K562 (cell line): ENCODE measurements around the gene TADA1. TPM values are rescaled to one million over a fixed set of nuclear protein-coding genes. Genes with fewer than 3 reads are reported as not detected.
A peak's percentile ranks its signal among the peaks of the same experiment; 100 is the strongest.

Experiments used
- ATAC-seq: fragments of 200-7000 bp; cut with Tn5 transposase; 3 replicates; pipeline ENCODE4 v1.9.1; 2020; ENCODE audit warnings: moderate library complexity
- BruUV-seq: library from RNA; stranded (reverse); fragments of 400-500 nt; replicated peaks from 2 replicates; lab custom pipeline; 2021; lab: Mats Ljungman, UMichigan
- CTCF ChIA-PET: fragments of 300-600 bp; formaldehyde crosslinking; extraction: SDS; loops from one replicate; lab custom pipeline; 2021; ENCODE audit warnings: low intra/inter-chr PET ratio; lab: Yijun Ruan, JAX
- POLR2A ChIA-PET: fragments of 300-600, 350-650 bp; sonication (Branson Sonifier 250); formaldehyde crosslinking; extraction: SDS; loops from one replicate; lab custom pipeline; 2021; ENCODE audit warnings: antibody characterized with exemption, inconsistent platforms; lab: Yijun Ruan, JAX
- DNase-seq, 4 experiments: peaks; one replicate each; pipeline versions ENCODE4 v3.0.0 to v3.0.0-alpha.2; 2011 to 2018; ENCODE audit warnings: low spot score in 3 of 4, mixed read lengths in 3 of 4; ENCODE audit errors: extremely low read depth in 1 of 4
- FAIRE-seq: peaks from 2 replicates; lab custom pipeline; 2011; peaks lifted over from hg19 to GRCh38; lab: Jason Lieb, UNC
- H2AFZ ChIP-seq: 2 replicates; pipeline ENCODE4 v1.6.0; 2011; ENCODE audit warnings: low read depth, low read length, control low read depth, inconsistent platforms
- H3K27ac ChIP-seq: fragments of 200-600 bp; 3 replicates; pipeline ENCODE4 v1.8.0; 2011; ENCODE audit warnings: low read depth, mild to moderate bottlenecking, control low read depth, inconsistent platforms, low read length, moderate library complexity, mixed read lengths; ENCODE audit errors: extremely low read depth
- H3K27me3 ChIP-seq, 2 experiments: fragments of 300-600 bp in 1 of 2; 2 replicates in 1 of 2; 3 replicates in 1 of 2; pipeline versions ENCODE4 v1.6.0 to v1.8.0; 2011; ENCODE audit warnings: inconsistent platforms in 2 of 2, low read length in 2 of 2, mild to moderate bottlenecking in 1 of 2, mixed read lengths in 1 of 2, moderate library complexity in 1 of 2; ENCODE audit not compliant: control insufficient read depth in 2 of 2, insufficient read depth in 2 of 2
- H3K36me3 ChIP-seq: fragments of 300-600 bp; 3 replicates; pipeline ENCODE4 v1.8.0; 2011; ENCODE audit warnings: mild to moderate bottlenecking, low read length, inconsistent platforms; ENCODE audit not compliant: control insufficient read depth, insufficient read depth
- H3K4me1 ChIP-seq, 2 experiments: fragments of 200-600 bp in 1 of 2; replicated peaks in 1 of 2; 2 replicates in 1 of 2; 3 replicates in 1 of 2; pipeline versions ENCODE4 v1.5.1 to v1.8.0; 2011; ENCODE audit warnings: inconsistent platforms in 2 of 2, low read length in 2 of 2, mild to moderate bottlenecking in 1 of 2, mixed read lengths in 1 of 2, moderate library complexity in 1 of 2; ENCODE audit not compliant: control insufficient read depth in 2 of 2, insufficient read depth in 2 of 2
- H3K4me2 ChIP-seq: 2 replicates; pipeline ENCODE4 v1.6.1; 2011; ENCODE audit warnings: low read length, control low read depth, inconsistent platforms, mixed read lengths; ENCODE audit not compliant: insufficient read depth
- H3K4me3 ChIP-seq: fragments of 200-600 bp; sonication (generic), shearing (Covaris generic); 2 replicates; pipeline ENCODE4 v1.5.1; 2016; ENCODE audit warnings: control low read depth, inconsistent platforms
- H3K79me2 ChIP-seq: fragments of 200-600 bp; 3 replicates; pipeline ENCODE4 v1.8.0; 2011; ENCODE audit warnings: low read length, inconsistent platforms; ENCODE audit not compliant: control insufficient read depth, insufficient read depth
- H3K9ac ChIP-seq, 2 experiments: 2 replicates each; pipeline versions ENCODE4 v1.6.0 to v1.6.1; 2011; ENCODE audit warnings: low read depth in 2 of 2, low read length in 2 of 2, control low read depth in 1 of 2, inconsistent platforms in 1 of 2, mild to moderate bottlenecking in 1 of 2, mixed read lengths in 1 of 2; ENCODE audit not compliant: insufficient read depth in 1 of 2
- H3K9me1 ChIP-seq: one replicate; pipeline ENCODE4 v1.6.0; 2011; ENCODE audit warnings: inconsistent platforms, mild to moderate bottlenecking, low read length, moderate library complexity; ENCODE audit not compliant: control insufficient read depth, insufficient read depth
- H3K9me3 ChIP-seq: replicated peaks from 2 replicates; pipeline ENCODE4 v1.5.1; 2011; ENCODE audit warnings: low read depth, low read length, inconsistent platforms; ENCODE audit not compliant: control insufficient read depth, insufficient read depth
- H4K20me1 ChIP-seq: replicated peaks from 2 replicates; pipeline ENCODE4 v1.6.1; 2011; ENCODE audit warnings: low read length, inconsistent platforms, mixed read lengths; ENCODE audit not compliant: control insufficient read depth, insufficient read depth
- ARID1B ChIP-seq: fragments of 450-650 bp; IDR thresholded peaks from 2 replicates; pipeline ENCODE4 v1.6.1; 2016; ENCODE audit warnings: antibody characterized with exemption, mild to moderate bottlenecking, inconsistent platforms
- BCOR ChIP-seq: fragments of 450-650 bp; IDR thresholded peaks from 2 replicates; pipeline ENCODE4 v1.6.1; 2016
- EP300 ChIP-seq: IDR thresholded peaks from 2 replicates; pipeline ENCODE4 v1.6.1; 2012; ENCODE audit warnings: low read length, improper control_type of control experiment
- EP400 ChIP-seq: fragments of 450-650 bp; IDR thresholded peaks from 2 replicates; pipeline ENCODE4 v1.6.1; 2017; ENCODE audit warnings: antibody characterized with exemption, mild to moderate bottlenecking, moderate library complexity
- GATA2 ChIP-seq: sonication (generic); formaldehyde crosslinking; IDR thresholded peaks from 2 replicates; pipeline ENCODE4 v1.4.0; 2020; ENCODE audit warnings: mild to moderate bottlenecking, missing genetic modification reagents
- MAFK ChIP-seq: IDR thresholded peaks from 2 replicates; pipeline ENCODE4 v1.6.1; 2011; ENCODE audit warnings: low read length, improper control_type of control experiment
- PRPF4 ChIP-seq: fragments of 200-400 bp; formaldehyde crosslinking; IDR thresholded peaks from one replicate; pipeline ENCODE4 v1.6.1; 2017; ENCODE audit warnings: low read length, low read depth, mild to moderate bottlenecking; ENCODE audit not compliant: insufficient read depth, poor library complexity, severe bottlenecking
- RFX1 ChIP-seq: fragments of 450-650 bp; IDR thresholded peaks from 2 replicates; pipeline ENCODE4 v1.6.1; 2016; ENCODE audit warnings: mild to moderate bottlenecking, moderate library complexity
- SMAD4 ChIP-seq: fragments of 250-450 bp; sonication (Bioruptor Pico); conservative IDR thresholded peaks from 2 replicates; pipeline ENCODE4 v1.8.0; 2021; ENCODE audit warnings: inconsistent platforms, mild to moderate bottlenecking, moderate library complexity
- ZBED1 ChIP-seq: IDR thresholded peaks from 2 replicates; pipeline ENCODE4 v1.6.1; 2014
- ZNF121 ChIP-seq: sonication (generic); formaldehyde crosslinking; conservative IDR thresholded peaks from 2 replicates; pipeline ENCODE4 v1.8.0; 2022; ENCODE audit warnings: missing genetic modification reagents
- ZNF384 ChIP-seq: IDR thresholded peaks from 2 replicates; pipeline ENCODE4 v1.6.1; 2012; ENCODE audit warnings: low read depth, low read length, improper control_type of control experiment
- WGBS: fragments of 100-300 bp; shearing (Covaris generic); methylation state at CpG from one replicate; pipeline ENCODE4 v1.1.6; 2016; ENCODE audit warnings: low coverage, mixed read lengths; ENCODE audit not compliant: insufficient coverage; ENCODE audit errors: missing lambda C conversion rate; 5-methylcytosine and 5-hydroxymethylcytosine counted together
- in situ Hi-C: fragments of 300-500 bp; cut with MboI; formaldehyde crosslinking; loops from 4 replicates; pipeline ENCODE4 v1.15.0; 2018; ENCODE audit warnings: inconsistent platforms, mixed read lengths
- intact Hi-C: fragments of 100-400 bp; cut with micrococcal nuclease; formaldehyde crosslinking; loops from 2 replicates; pipeline ENCODE4 v1.14.2; 2022
- polyA plus RNA-seq, 8 experiments: library from polyadenylated mRNA; depleted of rRNA in 4 of 8; stranded (reverse) in 5 of 8; unstranded in 3 of 8; fragments of >200 nt; fragmentation: Nextera tagmentation in 2 of 8; fragmentation: Illumina TruSeq in 1 of 8; extraction: Ambion mirVana in 2 of 8; extraction: Trizol in 1 of 8; gene quantifications; 2 replicates each; pipeline versions ENCODE4 v1.2.1 to v1.2.3, GENCODE V29; 2011 to 2014; ENCODE audit warnings: inconsistent platforms in 1 of 8, missing spikeins in 1 of 8
- total RNA-seq, 7 experiments: library from RNA; depleted of rRNA in 6 of 7; stranded (reverse); fragments of >200 nt in 6 of 7; fragmentation: Illumina TruSeq in 2 of 7; extraction: Trizol in 2 of 7; gene quantifications; 2 replicates each; pipeline versions ENCODE4 v1.2.1 to v1.2.3, GENCODE V29; 2011 to 2021; ENCODE audit warnings: low replicate concordance in 1 of 7
- TF ChIP-seq, protein P1 (sequence below), 2 experiments: IDR thresholded peaks; 2 replicates each; pipeline ENCODE4 v1.6.1; 2012; ENCODE audit warnings: improper control_type of control experiment in 2 of 2, low read depth in 2 of 2, low read length in 2 of 2, borderline replicate concordance in 1 of 2

The TADA1 gene
- total and polyA plus RNA-seq, 9 of the 15 experiments (the other 6 are each of a cell fraction or from before 2014, with no cell fraction given) = 15.9 to 76.5 (median 28.7) TPM

DNA sequence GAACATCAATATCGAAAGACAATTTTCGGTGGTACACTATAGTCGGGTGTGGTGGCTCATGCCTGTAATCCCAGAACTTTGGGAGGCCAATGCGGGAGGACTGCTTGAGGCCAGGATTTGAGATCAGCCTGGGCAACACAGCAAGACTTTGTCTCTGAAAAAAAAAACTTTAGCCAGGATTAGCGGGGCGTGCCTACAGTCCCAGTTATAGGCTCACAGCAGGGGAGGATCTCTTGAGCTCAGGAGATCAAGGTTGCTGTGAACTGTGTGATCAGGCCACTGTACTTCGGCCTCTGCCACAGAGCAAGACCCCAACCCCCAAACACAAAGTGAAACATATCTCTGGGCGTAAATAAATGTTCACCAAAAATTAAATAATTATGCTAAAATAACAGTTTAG is 1.6 kb downstream of the TADA1 start:
- TF ChIP-seq ARID1B = no peak
- TF ChIP-seq ZNF384 = 0 out of 2 replicates have a peak, but pooled peaks have one; percentile 37
- peak; percentile 70 for TF ChIP-seq ZNF121
- TF ChIP-seq EP300 = 0 out of 2 replicates have a peak, but pooled peaks have one; percentile 8
- no peak for TF ChIP-seq MAFK
- H3K9ac ChIP-seq = peak overlapping the region; percentile 64 to 82; a peak in 3 of 4 replicates
- ATAC-seq (no peak), FAIRE-seq (peak; percentile 76), DNase-seq (peak in 2 of 4 experiments; percentile 38 to 67)
- H3K4me3 ChIP-seq = no peak overlapping the region; the same call in 1 of the 2 replicates
- no peak overlapping the region for H3K4me2 ChIP-seq
- H3K79me2 ChIP-seq = peaks cover 64% of the 10 kb centered on the region
- no peak overlapping the region for H3K27ac ChIP-seq
- 0 out of 2 replicates have a peak, but pooled peaks cover 2% of the 10 kb centered on the region for H3K9me3 ChIP-seq
- H2AFZ ChIP-seq = no peak overlapping the region
- BruUV-seq = TSS peak; percentile 39
- H3K4me1 ChIP-seq = peaks cover 15 to 19% of the 10 kb centered on the region in 2 experiments; a peak in 4 of 5 replicates
- H3K27me3 ChIP-seq = no peaks in the 10 kb centered on the region
- H3K36me3 ChIP-seq = peaks cover 24% of the 10 kb centered on the region; the same call in 1 of the 3 replicates
- whole genome bisulfite sequencing = 51% methylated on average over 8 of the region's 8 CpGs
- CTCF ChIA-PET = no interaction called here
- intact Hi-C loops = loop anchor here (2.0 kb wide), 1 partner anchor 34 kb away; no protein-coding TSS in a partner anchor
- H3K9me1 ChIP-seq = no peaks in the 10 kb centered on the region
- POLR2A ChIA-PET = interaction anchor here (0.6 to 1.7 kb wide), 2 partner anchors 10 to 97 kb away, joined by 3 to 7 read pairs; no protein-coding TSS in a partner anchor
- 0 out of 2 replicates have a peak, but pooled peaks cover 13% of the 10 kb centered on the region for H4K20me1 ChIP-seq
- in situ Hi-C loops = no loop called here

DNA sequence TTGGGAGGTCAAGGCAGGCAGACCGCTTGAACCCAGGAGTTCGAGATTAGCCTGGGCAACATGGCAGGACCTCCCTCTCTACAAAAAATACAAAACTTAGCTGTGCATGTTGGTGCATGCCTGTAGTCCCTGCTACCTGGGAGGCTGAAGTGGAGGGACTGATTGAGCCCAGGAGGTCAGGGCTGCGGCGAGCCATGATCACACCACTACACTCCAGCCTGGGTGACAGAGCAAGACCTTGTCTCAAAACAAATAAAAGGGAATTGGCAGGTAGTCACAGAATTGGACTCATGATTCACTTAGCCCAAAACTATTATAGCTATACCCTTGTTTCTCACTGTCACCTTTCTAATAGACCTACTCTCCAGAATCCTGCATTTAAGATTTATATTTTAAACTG is 5.5 kb downstream of the TADA1 start:
- no TSS peak for BruUV-seq
- Histone ChIP-seq H3K9me3 (no peaks in the 10 kb centered on the region), H2AFZ (no peak overlapping the region), H3K4me3 (no peak overlapping the region), H4K20me1 (0 out of 2 replicates have a peak, but pooled peaks cover 13% of the 10 kb centered on the region), H3K9ac (peak overlapping the region in 1 of 2 experiments; percentile 2; a peak in 1 of 4 replicates), H3K4me1 (peaks cover 11 to 16% of the 10 kb centered on the region in 2 experiments; a peak in 4 of 5 replicates), H3K9me1 (no peaks in the 10 kb centered on the region), H3K79me2 (peaks cover 74% of the 10 kb centered on the region), H3K27me3 (no peaks in the 10 kb centered on the region), H3K27ac (no peak overlapping the region), H3K4me2 (no peak overlapping the region), H3K36me3 (peaks cover 58% of the 10 kb centered on the region)
- 91% methylated on average over 4 of the region's 4 CpGs for WGBS
- no peak for FAIRE-seq
- no peak for ATAC-seq
- intact Hi-C loops = no loop called here
- CTCF ChIA-PET = interaction anchor here (0.7 kb wide), 1 partner anchor 663 kb away, joined by 3 read pairs; no protein-coding TSS in a partner anchor
- no peak for DNase-seq
- POLR2A ChIA-PET = interaction anchor here (1.2 to 2.0 kb wide), 2 partner anchors 11 to 16 kb away, joined by 4 to 5 read pairs; no protein-coding TSS in a partner anchor
- in situ Hi-C loops = no loop called here
- TF ChIP-seq, protein P1, sequence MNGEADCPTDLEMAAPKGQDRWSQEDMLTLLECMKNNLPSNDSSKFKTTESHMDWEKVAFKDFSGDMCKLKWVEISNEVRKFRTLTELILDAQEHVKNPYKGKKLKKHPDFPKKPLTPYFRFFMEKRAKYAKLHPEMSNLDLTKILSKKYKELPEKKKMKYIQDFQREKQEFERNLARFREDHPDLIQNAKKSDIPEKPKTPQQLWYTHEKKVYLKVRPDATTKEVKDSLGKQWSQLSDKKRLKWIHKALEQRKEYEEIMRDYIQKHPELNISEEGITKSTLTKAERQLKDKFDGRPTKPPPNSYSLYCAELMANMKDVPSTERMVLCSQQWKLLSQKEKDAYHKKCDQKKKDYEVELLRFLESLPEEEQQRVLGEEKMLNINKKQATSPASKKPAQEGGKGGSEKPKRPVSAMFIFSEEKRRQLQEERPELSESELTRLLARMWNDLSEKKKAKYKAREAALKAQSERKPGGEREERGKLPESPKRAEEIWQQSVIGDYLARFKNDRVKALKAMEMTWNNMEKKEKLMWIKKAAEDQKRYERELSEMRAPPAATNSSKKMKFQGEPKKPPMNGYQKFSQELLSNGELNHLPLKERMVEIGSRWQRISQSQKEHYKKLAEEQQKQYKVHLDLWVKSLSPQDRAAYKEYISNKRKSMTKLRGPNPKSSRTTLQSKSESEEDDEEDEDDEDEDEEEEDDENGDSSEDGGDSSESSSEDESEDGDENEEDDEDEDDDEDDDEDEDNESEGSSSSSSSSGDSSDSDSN (IDR thresholded peaks at IDR 0.05; ENCODE audit: borderline replicate concordance in 1 of 2, low read depth in 2 of 2, low read length in 2 of 2) = no peak
- no peak for TF ChIP-seq RFX1
- no peak for TF ChIP-seq PRPF4
- TF ChIP-seq BCOR = no peak
- TF ChIP-seq EP400 = no peak
- no peak for TF ChIP-seq ZBED1
- TF ChIP-seq SMAD4 (CRISPR knock-in tag) = no peak
- TF ChIP-seq GATA2 = no peak
